Left renal pelvis (tissue), 4 donors: ENCODE results near the gene SLC23A2. TPM values are rescaled to one million over a fixed set of nuclear protein-coding genes. Genes with fewer than 3 reads are reported as not detected.
"Not testable (repeated sequence)": the region's sequence is repeated elsewhere in the genome, so short reads cannot be mapped to it uniquely, and the experiment has no call there.

Source experiments
- DNase-seq, 4 donors: peaks; one replicate each; pipeline ENCODE4 v3.0.0-alpha.2; 2013; ENCODE audit warnings: low read depth in 4 of 4, low spot score in 3 of 4
- polyA plus RNA-seq, 4 donors: library from polyadenylated mRNA; unstranded; fragments of 120-200 nt; gene quantifications; one replicate each; pipeline ENCODE4 v1.2.1, GENCODE V29; 2013; ENCODE audit not compliant: insufficient read length in 4 of 4

The SLC23A2 gene
- polyA plus RNA-seq, 4 donors = 21.8 to 31.9 (median 23.1) TPM

DNA sequence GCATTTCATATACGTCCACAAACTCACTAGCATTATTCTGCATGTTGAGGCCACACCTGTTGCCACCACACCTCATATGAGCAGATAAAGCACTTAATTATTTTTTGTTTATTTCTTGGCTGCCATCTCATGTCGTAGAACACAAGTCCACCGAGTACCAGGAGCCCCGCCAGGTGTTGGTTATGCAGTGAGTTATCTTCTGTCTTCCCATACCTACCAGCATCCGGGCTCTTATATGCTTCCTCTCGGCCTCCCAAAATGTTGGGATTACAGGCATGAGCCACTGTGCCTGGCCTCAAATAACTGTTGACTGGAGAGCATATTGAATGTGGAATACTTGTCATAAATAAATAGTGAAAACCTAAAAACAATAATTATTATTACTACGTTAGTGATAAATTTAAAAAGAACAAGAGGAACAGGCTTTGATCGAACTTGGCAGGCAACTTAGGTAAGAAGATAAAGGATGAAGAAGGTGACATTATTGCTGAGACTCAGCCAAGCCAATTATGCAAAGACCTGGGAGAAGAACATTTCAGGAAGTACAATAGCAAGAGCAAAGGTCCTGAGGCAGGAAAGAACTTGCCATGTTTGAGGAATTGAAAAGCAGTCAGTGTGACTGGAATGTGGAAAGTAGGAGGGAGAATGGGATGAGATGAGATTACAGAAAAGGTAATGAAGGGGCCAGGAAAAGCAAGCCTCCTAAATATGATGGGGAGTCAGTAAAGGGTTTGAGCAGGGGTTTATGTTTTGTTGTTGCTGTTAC is 12.6 kb upstream of the SLC23A2 start:
- no peak for DNase-seq

DNA sequence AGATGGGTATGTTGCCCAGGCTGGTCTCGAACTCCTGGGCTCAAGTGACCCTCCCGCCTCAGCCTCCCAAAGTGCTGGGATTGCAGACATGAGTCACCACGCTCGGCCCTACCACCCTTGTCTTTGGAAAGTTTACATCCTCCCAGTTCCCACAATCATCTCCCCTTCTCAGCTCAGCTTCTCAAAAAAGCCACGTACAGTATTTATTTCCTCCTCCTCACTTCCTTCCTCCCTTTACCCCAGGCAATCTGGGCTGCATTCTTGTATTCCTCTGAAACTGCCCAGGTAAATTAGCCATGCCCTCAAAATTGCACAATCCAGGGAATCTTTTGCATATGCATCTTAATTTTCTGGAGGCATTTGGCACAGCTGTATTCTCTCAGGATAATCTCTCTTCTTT is 7.4 kb upstream of the SLC23A2 start:
- DNase-seq = no peak

DNA sequence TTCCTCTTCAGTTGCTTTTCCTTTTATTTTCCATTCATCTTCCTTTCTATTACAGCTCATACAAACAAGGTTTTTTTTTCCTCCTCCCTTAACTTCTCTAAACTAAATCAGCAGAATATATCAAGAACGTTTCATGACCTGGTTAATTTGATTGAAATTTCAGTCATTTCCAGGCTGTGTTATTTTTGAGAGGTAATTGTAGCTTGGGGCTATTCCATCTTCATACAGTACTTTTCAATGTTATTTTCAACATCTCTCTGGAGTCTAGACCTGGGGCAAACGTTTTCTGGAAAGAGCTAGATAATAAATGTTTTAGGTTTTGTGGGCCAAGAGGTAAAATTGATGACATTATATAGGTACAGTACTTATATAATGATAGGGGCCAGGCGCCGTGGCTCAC is 4.0 kb upstream of the SLC23A2 start:
- DNase-seq = no peak

DNA sequence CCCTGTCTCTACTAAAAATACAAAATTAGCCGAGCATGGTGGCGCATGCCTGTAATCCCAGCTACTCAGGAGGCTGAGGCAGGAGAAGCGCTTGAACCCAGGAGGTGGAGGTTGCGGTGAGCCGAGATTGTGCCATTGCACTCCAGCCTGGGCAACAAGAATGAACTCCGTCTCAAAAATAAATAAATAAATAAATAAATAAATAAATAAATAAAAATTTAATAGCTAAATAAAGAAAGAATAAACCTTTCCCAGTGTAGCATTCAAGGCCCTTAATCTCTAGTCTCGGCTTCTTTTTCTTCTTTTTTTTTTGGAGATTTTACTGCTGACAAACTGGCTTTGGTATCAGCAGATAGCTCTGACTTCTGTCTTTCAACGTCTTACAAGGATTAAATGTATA is 3.5 kb upstream of the SLC23A2 start:
- DNase-seq = not testable (repeated sequence)

DNA sequence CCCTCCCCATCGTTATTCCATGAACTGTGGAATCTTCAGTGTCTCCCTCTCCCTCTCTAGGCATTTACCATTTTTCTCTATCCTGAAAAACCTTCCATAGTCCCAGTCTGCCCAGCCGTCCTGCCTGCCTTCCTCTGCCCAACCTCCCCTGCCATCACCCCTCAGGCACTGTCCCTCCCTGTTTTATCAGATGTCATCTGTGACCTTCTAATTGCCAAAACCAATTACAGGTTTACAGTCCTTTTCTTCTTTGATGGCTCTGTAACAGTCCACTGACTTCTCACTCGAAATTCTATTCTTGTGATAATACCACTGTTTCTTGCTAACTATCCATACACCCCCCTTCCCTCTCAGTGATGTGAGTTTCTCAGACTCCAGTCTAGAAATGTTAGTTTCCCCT is 2.3 kb upstream of the SLC23A2 start:
- DNase-seq = no peak

DNA sequence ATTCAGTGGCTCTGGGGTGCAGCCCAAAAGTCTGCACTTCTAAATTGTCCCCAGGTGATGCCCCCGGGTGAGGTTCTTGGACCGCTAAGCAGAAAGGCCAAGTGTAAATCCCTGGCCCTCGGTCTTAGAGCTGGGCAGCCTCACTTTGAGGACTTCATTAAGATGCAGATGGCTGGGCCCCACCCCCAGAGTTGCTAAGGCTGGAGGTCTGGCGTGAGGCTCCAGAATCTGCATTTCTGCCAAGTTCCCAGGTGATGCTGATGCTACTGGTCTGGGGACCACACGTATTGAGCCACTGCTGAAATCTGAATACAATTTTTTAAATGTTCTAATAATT is 735 bp upstream of the SLC23A2 start:
- no peak for DNase-seq

DNA sequence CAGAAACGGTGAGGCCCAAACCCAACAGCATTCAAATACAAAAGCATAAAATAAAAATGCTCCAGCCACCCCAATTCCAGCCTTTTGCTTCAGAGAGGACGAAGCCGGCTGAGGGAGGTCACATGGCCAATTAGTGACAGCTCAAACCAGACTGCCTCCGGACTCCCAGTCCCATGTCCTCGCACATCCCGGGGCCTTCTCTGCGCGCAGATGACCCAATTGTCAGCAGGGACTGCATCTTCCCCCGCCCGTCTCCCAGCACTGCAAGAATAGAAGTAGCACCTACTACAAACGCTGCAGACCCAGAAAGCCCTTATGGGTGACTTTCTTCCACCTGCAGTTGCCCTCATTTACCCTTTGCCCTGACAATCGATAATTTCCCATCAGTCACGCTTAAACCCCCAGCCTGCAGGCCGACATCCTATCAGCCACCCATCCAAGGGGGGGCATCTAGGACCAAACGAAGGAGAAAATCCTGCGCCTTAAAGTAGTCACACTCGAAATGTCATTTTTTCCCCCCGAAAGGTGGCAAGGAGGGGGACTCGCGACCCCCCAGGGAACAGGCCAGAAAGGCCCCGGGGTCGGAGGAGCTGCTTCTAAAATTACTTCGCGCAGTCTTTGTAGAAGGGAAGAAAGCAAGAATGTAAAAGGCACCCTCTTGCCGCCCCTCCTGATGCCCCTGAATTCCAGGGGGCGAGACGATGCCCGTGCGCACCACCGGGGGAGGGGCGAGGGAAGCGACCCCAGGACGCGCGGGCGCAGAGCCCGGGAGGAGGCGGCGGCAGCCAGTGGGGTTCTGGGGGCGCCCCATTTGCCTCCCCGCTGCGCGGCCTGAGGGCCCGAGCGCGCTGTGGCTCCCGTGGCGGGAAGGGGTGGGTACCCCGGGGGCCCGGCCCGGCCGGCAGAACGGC is 792 bp downstream of the SLC23A2 start:
- no peak for DNase-seq

DNA sequence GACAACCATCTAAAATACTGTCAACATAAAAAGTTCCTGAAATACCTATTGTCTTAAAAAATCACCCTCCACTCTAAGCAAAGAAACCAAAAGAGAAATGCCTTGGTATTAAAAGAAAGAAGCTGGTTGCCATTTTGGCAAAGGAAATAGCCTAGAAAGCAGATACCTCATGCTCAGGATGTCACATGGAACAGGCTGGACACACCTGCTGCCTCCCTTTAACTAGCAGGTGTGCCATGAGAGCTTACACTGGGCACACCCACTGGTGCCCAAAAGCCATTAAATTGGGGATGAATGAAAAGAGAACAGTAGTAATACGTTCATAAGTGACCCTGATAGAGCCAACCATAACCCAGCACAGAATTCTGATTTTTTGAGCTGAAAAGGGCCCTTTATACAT is 1.5 kb downstream of the SLC23A2 start:
- no peak for DNase-seq

DNA sequence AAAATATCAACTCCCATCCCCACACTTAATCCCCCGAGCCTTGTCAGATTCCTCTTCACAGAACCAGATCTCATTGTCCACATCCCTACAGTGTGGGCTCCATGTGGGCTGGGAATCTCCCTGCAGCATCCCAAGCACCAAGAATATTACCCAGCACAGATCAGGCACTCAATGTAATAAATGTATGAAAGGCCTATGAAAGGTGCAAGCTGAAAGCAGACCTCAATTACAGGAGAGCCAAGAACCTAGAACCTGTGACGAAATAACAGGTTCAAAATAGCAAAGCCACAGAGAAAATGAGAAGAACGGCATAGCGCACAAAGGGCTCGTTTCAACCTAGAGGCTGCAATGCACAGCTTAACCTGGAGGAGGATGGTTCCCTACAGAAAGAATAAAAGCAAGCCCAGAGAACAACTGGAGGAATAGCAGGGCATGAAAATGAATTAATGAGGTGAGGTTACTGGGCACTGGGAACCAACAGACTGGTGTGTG is 3.1 kb downstream of the SLC23A2 start:
- no peak for DNase-seq

DNA sequence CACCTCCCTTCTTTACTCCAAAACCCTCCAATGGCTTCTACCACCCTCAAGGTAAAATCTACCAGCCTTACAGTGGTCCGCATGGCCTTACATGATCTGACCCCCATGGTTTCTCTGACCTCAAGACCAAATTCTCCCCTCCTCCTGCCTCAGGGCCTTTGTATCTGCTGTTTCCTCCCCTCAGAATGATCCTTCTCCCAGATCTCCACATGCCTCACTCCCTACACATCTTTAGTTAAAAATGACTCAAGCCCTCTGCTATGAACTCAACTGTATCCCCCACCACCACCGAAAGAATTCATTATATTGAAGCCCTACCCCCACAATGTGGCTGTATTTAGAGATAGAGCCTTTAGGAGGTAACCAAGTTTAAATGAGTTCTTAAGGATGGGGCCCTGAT is 4.1 kb downstream of the SLC23A2 start:
- no peak for DNase-seq

DNA sequence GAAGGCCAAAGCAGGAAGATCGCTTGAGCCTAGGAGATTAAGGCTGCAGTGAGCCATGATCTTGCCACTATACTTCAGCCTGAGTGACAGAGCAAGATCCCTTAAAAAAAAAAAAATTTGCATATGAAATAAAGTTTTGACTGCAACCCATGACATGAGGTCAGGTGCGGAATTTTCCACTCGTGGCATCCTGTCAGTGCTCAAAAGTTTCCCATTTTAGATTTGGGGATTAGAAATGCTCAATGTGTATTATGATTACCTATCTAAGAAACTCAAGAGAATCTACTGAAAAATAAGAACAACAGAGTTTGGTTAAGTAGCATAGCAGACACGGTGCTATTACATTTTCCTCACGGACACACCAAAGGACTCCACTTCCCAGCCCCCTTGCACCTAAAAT is 11.7 kb downstream of the SLC23A2 start:
- DNase-seq = no peak

DNA sequence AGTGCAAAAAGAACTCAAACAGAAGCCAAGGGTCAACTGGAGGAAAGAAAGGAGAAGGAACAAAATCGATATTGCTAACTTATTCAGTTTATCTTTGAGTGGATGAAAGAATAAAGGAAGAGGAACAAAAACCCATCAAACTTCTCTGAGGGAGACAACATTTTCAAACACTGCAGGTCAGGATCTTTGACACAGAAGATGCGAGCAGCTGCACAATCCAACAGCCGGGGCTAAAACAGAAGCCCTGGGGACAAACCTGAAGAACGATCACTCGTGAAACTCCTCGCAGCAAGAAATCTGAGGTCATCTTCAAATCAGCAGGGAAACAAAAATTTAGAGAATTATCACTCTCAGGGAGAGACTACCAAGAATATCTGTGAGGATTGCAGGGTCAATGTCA is 14.2 kb downstream of the SLC23A2 start:
- DNase-seq = no peak

DNA sequence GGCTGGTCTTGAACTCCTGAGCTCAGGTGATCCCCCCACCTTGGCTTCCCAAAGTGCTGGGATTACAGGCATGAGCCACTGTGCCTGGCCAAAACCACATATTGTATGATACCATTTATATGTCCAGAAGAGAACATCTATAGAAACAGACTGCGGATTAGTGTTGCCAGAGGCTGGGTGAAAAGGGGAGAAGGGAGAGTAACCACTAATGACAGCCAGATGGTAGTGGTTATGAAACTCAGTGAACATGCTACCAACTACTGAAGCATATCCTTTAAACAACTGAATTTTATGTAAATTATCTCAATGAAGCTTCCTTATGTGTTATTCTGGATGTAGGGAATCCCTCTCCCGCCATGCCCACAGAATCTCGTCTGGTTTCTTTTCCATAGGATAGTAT is 15.7 kb downstream of the SLC23A2 start:
- no peak for DNase-seq

DNA sequence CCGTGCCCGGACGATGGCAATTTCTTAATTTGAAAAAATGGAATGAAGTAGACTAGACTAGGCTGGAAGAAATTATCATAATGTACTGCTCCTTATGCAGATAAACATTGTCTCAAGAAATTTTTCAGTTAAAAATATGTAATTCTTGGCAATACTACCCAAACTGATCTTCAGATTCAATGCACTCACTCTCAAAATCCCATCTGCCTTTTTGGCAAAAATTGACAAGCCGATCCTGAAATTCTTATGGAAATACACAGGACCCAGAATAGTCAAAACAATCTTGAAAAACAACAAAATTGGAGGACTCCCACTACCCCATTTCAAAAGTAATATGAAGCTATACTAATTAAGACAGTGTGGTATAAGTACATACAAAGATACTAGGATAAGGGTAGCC is 19.0 kb downstream of the SLC23A2 start:
- DNase-seq = no peak

DNA sequence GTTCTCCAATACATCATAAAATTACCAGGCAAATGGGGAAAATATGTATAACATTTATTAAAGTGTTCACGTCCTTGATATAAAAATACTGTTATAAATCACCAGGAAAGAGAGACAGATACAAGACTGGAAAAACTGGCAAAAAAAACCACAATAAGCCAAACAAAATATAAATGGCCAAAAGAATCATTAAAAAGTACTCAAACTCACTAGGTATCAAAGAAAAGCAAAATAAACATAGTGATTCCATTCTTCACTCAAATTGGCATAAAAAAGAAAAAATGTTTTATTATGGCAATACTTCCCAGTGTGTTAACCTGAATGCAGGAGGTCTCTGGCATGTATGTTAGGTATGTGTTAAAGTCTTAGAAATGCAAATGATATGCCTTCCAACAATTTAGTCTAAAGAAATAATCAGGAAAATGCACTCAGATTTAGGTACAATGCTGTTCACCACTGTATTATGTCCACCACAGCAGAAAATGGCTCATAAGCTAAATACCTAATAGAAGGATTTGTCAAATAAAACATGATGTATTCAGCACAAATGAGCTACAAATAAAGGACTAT is 21.4 kb downstream of the SLC23A2 start:
- no peak for DNase-seq

DNA sequence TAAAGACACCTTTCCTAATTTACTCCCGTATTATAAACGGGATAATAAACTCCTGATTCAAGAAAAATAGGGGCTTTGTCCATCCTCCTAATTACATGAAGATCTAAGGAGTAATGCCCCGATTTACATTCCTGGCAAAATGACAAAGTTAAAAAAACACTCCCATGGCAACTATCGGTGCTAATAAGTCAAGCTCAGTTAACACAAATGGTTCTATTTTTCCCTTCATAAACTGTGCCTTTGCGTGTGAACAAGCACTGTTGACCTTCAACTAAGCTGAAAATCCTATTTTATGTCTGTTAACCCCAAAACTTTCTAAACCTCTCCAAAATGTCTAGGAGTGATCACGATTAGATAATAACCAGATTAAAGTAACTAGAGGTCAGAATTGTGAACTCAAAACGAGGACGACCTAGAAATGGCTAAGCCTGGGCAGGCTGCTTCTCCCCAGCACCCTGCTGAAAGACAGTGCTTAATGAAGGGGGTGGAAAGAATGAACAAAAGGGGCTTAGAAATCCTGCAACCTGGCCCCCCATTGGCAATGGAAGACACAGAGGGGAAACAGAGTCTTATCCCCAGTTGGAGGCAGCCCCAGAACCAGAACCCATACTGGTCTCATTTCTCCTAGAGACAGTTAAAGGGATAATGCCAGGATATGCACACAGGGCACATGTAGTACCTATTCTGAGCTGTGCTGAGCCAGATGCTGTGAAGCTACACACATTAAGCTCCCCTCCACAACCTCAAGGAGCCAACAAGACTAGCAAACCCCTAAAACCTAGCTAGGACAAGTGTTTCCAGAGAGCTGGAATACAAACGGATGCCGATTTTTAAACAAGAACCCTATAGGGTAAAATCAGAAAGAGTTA is 23.0 kb downstream of the SLC23A2 start:
- DNase-seq = no peak

DNA sequence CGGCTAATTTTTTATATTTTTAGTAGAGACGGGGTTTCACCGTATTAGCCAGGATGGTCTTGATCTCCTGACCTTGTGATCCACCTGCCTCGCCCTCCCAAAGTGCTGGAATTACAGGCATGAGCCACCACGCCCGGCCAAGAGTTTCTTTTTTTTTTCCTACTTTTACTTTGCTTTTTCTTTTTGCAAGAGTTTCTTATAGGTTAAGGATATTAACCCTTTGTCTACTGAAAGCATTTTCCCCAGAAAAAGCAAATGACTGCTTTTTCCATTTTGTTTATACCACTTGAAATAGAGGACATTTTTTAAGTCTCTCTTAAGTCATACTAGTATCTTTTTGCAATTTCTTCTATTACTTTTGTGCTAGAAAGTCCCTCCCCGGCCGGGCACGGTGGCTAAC is 25.3 kb downstream of the SLC23A2 start:
- not testable (repeated sequence) for DNase-seq

DNA sequence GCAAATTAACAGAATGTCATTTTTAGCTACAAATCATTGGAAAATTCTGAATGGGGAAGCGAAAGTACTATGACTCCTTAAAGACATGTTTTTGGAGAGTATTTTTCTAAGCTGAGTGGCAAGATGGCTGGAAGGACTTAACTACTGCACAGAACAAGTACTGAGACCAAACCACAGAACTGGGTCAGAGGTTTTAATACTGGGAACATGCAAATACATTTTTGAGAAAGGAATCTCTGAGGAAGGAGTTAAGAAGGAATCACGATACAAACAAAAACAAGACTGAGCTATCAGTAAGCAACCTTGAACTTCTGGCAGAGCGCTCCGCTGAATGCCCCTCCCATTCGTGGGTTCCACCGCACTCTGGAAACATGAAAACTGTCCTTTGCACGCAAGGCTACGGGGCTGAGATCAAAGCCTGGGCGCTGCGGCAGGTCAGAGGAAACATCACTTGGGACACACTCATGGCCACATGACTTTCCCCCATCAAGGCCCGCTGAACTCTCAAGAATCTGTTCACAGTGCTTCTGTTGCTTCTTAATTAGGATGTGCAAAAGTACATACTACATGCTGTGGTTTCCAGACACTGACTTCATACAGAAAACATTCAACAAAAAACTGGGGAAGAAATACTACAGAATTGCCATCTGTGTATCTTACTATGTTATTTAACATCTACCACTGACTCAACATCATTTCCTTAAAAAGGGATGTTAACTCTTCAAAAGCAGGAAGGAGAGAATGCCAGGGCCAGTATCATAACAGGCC is 27.8 kb downstream of the SLC23A2 start:
- DNase-seq = no peak

DNA sequence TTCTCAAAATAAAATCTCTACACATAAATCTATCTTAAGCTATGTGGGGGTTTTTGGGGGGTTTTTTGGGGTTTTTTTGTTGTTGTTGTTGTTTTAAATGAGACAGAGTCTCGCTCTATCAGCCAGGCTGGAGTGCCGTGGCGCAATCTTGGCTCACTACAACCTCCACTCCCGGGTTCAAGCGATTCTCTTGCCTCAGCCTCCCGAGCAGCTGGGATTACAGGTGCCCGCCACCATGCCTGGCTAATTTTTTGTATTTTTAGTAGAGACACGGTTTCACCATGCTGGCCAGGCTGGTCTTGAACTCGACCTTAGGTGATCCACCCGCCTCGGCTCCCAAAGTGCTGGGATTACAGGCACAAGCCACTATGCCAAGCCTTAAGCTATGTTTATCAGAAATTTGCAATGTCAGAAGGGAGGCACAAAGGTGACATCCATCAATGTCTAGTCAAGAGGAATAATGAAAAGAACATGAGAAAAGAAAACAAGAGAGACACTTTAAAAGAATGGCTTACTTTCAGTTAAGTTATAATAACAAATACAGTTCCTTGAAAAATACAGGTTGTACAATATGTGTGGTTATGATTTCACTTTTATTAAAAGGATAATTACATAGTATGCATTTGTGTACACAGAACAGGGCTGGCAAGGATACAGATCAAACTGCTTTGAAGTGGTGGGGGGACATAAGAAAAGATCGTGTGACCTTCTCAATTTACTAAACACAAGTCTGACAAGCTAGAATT is 28.6 kb downstream of the SLC23A2 start:
- DNase-seq = no peak
